Psoas muscle (tissue), 8 donors: Measurements from ENCODE around the gene NHEJ1. TPM values are rescaled to one million over a fixed set of nuclear protein-coding genes. Genes with fewer than 3 reads are reported as not detected.

Source experiments
- ATAC-seq, 4 donors: fragments of 200-7000 bp; cut with Tn5 transposase; one replicate each; pipeline ENCODE4 v1.9.1; 2020; ENCODE audit warnings: moderate library complexity in 3 of 4, mild to moderate bottlenecking in 2 of 4
- DNase-seq, 2 donors: peaks; one replicate each; pipeline ENCODE4 v3.0.0-alpha.2; 2020
- H3K27ac ChIP-seq: fragments of 200-600 bp; one replicate; pipeline ENCODE4 v1.8.0; 2022
- H3K27me3 ChIP-seq, 3 donors: fragments of 200-600 bp in 1 of 3; one replicate each; pipeline versions ENCODE4 v1.6.1 to v1.8.0; 2013 to 2022; ENCODE audit warnings: low read length in 2 of 3, mild to moderate bottlenecking in 2 of 3, moderate library complexity in 1 of 3; ENCODE audit not compliant: insufficient read depth in 3 of 3
- H3K36me3 ChIP-seq, 2 donors: fragments of 200-600 bp in 1 of 2; one replicate each; pipeline versions ENCODE4 v1.6.1 to v1.8.0; 2013 to 2022; ENCODE audit warnings: low read depth in 1 of 2, mild to moderate bottlenecking in 1 of 2, moderate library complexity in 1 of 2; ENCODE audit not compliant: insufficient read depth in 1 of 2
- H3K4me1 ChIP-seq: fragments of 200-600 bp; one replicate; pipeline ENCODE4 v1.8.0; 2022
- H3K4me3 ChIP-seq: fragments of 200-600 bp; one replicate; pipeline ENCODE4 v1.8.0; 2022; ENCODE audit warnings: mild to moderate bottlenecking
- H3K9me3 ChIP-seq: fragments of 200-600 bp; one replicate; pipeline ENCODE4 v1.8.0; 2022
- CTCF ChIP-seq: fragments of 200-600 bp; IDR thresholded peaks from one replicate; pipeline ENCODE4 v1.8.0; 2022; ENCODE audit warnings: antibody characterized with exemption
- WGBS, 3 donors: extraction: QIAGEN DNeasy Blood & Tissue Kit; methylation state at CpG; one replicate each; pipeline versions ENCODE4 v1.1.6 to v1.1.7; 2013; 5-methylcytosine and 5-hydroxymethylcytosine counted together
- intact Hi-C, 2 donors: fragments of 100-400 bp; cut with DNase I; formaldehyde crosslinking; loops; one replicate each; pipeline versions ENCODE4 v1.11.0 to v1.14.2; 2022
- polyA plus RNA-seq, 3 donors: library from polyadenylated mRNA; stranded (reverse); fragments of 200-250 nt; gene quantifications; one replicate each; pipeline ENCODE4 v1.2.3, GENCODE V29; 2013
- total RNA-seq, 4 donors: library from RNA; stranded (reverse); fragmentation: NEBNext Ultra II Directional in 2 of 4; extraction: Animal tissue kit (Norgen Biotek cat#: 25700) in 2 of 4; gene quantifications; one replicate each; pipeline versions ENCODE4 v1.2.1 to v1.2.4, GENCODE V29; 2021 to 2023
- donor health status: healthy with polysubstance abuse.
- donor health status: DM: no; HTN: no; CAD: no; lungs with moderate emphysema.
- donor health status: Bipolar disorder and iron deficiency.
- donor health status: healthy.
- donor health status: DM: yes; HTN: yes; CAD: no.
- donor health status: DM: no; HTN: no; CAD: no.
- donor health status: DM: no; HTN: no; CAD: no.
- donor health status: DM: yes; HTN: yes; CAD: no.

NHEJ1 gene
- total and polyA plus RNA-seq, 7 donors: 10.7 to 20.5 (median 14.4) TPM

- Histone ChIP-seq H3K4me1 (peaks cover 5% of the 10 kb centered on the region), H3K4me3 (no peak overlapping the region), H3K27ac (no peak overlapping the region), H3K27me3 (no peaks in the 10 kb centered on the region), H3K9me3 (no peaks in the 10 kb centered on the region), H3K36me3 (peaks cover 0 to 47% of the 10 kb centered on the region in 2 donors)
- 86 to 87% (median 87%) methylated on average over 8 of the region's 8 CpGs for whole genome bisulfite sequencing, 3 donors
- no peak for TF ChIP-seq CTCF
- intact Hi-C loops: no loop called here
- no peak for DNase-seq
- ATAC-seq: no peak
Measured at GRCh38 chr2:219157396-219157795, 3.2 kb downstream of the NHEJ1 start.

DNA sequence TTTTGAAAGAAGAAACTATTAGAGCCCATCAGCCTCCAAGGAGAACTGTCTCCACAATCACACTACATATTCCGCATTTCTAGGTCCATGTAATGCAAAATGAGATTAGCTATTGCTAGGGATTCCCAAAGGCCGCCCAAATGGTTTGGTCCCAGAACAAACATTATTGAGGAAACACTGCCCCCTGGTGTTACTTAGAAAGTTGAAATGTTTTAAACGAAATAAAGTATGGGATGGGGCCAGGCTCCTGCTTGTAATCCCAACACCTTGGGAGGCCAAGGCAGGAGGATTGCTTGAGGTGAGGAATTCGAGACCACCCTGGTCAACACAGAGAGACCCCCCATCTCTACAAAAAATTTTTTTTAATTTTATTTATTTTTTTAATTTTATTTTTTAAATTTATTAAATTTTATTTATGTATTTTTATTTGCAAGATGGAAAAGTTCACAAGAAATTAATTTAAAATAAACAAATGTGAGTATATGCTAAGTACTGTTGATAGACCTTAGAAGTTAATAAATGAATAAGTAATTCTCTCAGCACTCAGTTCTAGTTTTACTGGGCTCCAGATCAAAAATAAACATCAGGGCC is 5.5 kb downstream of the NHEJ1 start:
- H3K9me3 ChIP-seq: no peaks in the 10 kb centered on the region
- peaks cover 5% of the 10 kb centered on the region for H3K4me1 ChIP-seq
- H3K27ac ChIP-seq: no peak overlapping the region
- no peaks in the 10 kb centered on the region for H3K27me3 ChIP-seq
- intact Hi-C loops: loop anchor here in 1 of 2 donors (2.0 kb wide), 1 partner anchor 96 kb away; no protein-coding TSS in a partner anchor
- no peak overlapping the region for H3K4me3 ChIP-seq
- DNase-seq: no peak
- peaks cover 0 to 65% of the 10 kb centered on the region in 2 donors for H3K36me3 ChIP-seq
- TF ChIP-seq CTCF: peak; percentile 63
- 11 to 22% (median 14%) methylated on average over 4 of the region's 4 CpGs for WGBS, 3 donors
- peak in 3 of 4 donors; percentile 64 to 69 (median 66) for ATAC-seq

DNA sequence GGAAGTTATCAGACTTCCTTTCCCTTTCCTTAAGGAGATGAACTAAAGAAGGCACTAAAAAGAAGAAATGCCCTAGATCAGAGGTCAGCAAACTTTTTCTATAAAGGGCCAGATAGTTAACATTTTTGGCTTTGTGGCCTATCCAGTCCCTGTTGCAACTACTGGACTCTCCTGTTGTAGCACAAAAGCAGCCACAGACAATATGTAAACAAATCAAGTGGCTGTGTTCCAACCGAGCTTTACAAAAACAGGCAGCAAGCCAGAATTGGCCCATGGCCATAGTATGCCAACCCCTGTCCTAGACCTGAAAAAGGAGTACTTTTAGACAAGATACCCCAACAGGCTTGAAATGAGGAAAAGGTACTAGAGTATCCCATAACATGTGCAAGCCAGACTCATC is 10.9 kb downstream of the NHEJ1 start:
- DNase-seq (no peak), ATAC-seq (no peak)
- Histone ChIP-seq H3K27ac (no peak overlapping the region), H3K27me3 (no peaks in the 10 kb centered on the region), H3K36me3 (peaks cover 11 to 80% of the 10 kb centered on the region in 2 donors), H3K4me3 (no peak overlapping the region), H3K9me3 (no peaks in the 10 kb centered on the region), H3K4me1 (no peaks in the 10 kb centered on the region)
- 16 to 24% (median 20%) methylated on average over 1 of the region's 1 CpG for WGBS, 3 donors
- no peak for TF ChIP-seq CTCF
- intact Hi-C loops: loop anchor here in 1 of 2 donors (5.0 kb wide), 1 partner anchor 122 kb away; no protein-coding TSS in a partner anchor

- Histone ChIP-seq H3K27ac (no peak overlapping the region), H3K4me3 (no peak overlapping the region), H3K4me1 (no peaks in the 10 kb centered on the region), H3K27me3 (peaks cover 0 to 3% (median 0%) of the 10 kb centered on the region in 3 donors), H3K9me3 (no peaks in the 10 kb centered on the region), H3K36me3 (peaks cover 18 to 67% of the 10 kb centered on the region in 2 donors)
- WGBS, 3 donors: 68 to 89% (median 77%) methylated on average over 6 of the region's 6 CpGs
- no peak for TF ChIP-seq CTCF
- DNase-seq (peak; percentile 60 to 66), ATAC-seq (peak; percentile 91 to 99 (median 98))
- intact Hi-C loops: no loop called here
Measured at GRCh38 chr2:219142329-219142728, 18.3 kb downstream of the NHEJ1 start.

GRCh38 chr2:219140722-219141121 is 19.9 kb downstream of the NHEJ1 start:
- H3K36me3 ChIP-seq: peaks cover 9 to 51% of the 10 kb centered on the region in 2 donors

More at GRCh38 chr2:219140722-219141121, 19.9 kb downstream of the NHEJ1 start:
- no peak for DNase-seq
- Histone ChIP-seq H3K27me3 (peaks cover 0 to 3% (median 0%) of the 10 kb centered on the region in 3 donors), H3K4me3 (no peak overlapping the region), H3K27ac (no peak overlapping the region), H3K4me1 (no peaks in the 10 kb centered on the region), H3K9me3 (no peaks in the 10 kb centered on the region)
- intact Hi-C loops: no loop called here
- no peak for ATAC-seq
- no peak for TF ChIP-seq CTCF
- WGBS, 3 donors: 95 to 100% (median 98%) methylated on average over 3 of the region's 3 CpGs
